LNCAP (cell line): Measurements from ENCODE around the gene SNURF.

Experiments
- TF ChIP-seq, protein P1 (sequence below): fragments of 450-650 bp; IDR thresholded peaks from 2 replicates; pipeline ENCODE4 v1.5.1; 2017; ENCODE audit warnings: mild to moderate bottlenecking

SNURF gene

DNA sequence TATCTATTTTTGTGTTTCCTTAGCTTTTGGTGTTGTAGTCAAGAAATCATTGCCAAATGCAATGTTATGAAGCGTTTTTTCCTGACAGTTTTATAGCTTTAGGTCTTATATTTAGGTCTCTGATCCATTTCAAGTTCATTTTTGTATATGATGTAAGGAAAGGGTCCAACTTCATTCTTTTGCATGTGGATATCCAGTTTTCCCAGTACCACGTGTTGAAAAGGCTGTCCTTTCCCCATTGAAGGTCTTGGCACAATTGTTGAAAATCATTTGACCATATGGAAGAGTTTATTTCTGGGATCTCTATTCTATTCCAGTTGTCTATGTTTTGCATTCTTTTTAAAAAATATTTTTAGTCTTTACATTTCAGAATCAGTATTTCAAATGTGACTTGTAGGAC is 14.6 kb upstream of the SNURF start:
- TF ChIP-seq, protein P1, sequence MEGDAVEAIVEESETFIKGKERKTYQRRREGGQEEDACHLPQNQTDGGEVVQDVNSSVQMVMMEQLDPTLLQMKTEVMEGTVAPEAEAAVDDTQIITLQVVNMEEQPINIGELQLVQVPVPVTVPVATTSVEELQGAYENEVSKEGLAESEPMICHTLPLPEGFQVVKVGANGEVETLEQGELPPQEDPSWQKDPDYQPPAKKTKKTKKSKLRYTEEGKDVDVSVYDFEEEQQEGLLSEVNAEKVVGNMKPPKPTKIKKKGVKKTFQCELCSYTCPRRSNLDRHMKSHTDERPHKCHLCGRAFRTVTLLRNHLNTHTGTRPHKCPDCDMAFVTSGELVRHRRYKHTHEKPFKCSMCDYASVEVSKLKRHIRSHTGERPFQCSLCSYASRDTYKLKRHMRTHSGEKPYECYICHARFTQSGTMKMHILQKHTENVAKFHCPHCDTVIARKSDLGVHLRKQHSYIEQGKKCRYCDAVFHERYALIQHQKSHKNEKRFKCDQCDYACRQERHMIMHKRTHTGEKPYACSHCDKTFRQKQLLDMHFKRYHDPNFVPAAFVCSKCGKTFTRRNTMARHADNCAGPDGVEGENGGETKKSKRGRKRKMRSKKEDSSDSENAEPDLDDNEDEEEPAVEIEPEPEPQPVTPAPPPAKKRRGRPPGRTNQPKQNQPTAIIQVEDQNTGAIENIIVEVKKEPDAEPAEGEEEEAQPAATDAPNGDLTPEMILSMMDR: no peak

DNA sequence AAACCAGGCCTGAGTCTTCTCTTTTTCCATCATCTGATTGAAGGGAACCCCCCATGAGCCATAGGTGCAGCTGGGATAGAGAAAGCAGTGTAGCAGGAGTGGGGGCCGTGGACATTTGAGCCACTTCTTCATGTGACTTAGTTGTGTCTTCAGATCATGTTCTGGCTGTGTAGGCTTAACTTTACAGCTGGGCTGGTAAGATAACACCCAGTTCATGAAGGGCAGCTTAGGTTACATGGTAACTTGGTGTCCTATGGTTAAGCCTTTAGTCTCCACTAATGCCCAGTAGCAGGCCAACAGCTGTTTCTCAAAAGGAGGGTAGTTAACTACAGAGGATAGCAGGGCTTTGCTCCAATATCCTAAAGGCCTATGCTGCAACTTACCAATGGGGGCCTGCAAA is 11.4 kb upstream of the SNURF start:
- TF ChIP-seq, protein P1: no peak

DNA sequence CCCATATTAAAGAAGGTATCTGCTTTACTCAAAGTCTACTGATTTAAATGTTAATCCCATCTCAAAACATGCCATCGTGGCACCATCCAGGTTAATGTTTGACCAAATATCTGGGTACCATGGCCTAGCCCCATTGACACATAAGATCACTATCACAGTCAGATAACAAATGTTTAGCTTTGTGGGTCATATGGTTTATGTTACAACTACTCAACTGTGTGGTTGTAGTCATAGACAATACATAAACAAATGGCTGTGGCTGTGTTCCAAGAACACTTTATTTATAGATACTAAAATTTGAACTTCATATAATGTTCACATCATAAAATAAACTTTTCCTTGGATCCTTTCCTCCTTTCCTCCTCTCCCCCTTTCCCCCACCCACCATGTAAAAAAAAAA is 9.8 kb upstream of the SNURF start:
- TF ChIP-seq, protein P1: no peak

DNA sequence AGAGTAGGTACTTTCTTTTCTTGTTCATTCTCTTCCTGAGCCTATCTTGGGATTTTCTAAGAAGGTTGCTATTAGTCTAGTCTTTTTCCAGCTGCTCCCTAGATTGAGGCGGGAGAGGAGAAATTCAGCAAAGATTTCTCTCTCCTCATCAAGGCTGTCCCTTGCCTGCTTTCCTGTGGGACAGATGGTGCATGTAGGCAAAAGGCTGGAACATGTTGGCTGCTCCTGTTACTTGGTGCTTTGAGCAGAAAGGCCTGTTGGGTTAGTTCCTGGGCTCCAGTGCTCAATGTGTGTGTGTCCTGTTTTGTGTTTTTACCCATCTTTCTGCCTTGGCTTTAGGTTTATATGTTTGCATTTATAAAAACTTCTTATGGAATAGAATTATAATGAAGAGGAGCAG is 9.1 kb upstream of the SNURF start:
- TF ChIP-seq, protein P1: no peak

DNA sequence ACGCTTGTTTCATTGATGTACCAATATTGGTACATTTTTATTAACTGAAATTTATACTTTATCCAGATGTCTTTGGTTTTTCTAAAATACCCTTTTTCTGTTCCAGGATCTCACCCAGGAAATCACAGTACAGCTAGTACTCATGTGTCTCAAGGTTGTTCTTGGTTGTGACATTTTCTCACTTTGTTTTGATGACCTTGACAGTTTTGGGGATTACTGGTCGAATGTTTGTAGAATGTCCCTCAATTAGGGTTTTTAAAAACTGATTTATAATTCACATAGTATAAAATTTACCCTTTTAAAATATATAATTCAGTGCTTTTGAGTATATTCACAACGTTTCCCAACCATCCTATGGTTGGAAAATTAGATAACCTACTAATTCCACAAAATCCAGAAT is 6.3 kb upstream of the SNURF start:
- TF ChIP-seq, protein P1: no peak

DNA sequence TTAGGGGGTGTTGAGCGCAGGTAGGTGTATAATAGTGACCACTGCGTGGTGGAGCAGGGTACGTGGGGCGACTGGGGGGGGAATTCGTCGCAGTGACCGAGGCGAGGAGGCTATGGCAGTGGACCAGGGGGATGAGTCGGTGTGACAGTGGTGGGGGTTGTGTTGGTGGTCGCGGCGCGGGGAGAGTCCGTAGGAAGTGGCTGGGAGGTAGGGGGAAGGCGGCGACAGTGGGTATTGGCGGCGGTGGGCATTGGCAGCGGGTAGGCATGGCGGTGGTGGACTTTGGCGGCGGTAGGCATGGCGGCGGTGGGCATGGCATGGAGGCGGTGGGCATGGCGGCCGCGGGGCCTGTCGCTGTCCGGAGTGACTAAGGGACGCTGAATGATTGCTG is 739 bp downstream of the SNURF start:
- TF ChIP-seq, protein P1: no peak

DNA sequence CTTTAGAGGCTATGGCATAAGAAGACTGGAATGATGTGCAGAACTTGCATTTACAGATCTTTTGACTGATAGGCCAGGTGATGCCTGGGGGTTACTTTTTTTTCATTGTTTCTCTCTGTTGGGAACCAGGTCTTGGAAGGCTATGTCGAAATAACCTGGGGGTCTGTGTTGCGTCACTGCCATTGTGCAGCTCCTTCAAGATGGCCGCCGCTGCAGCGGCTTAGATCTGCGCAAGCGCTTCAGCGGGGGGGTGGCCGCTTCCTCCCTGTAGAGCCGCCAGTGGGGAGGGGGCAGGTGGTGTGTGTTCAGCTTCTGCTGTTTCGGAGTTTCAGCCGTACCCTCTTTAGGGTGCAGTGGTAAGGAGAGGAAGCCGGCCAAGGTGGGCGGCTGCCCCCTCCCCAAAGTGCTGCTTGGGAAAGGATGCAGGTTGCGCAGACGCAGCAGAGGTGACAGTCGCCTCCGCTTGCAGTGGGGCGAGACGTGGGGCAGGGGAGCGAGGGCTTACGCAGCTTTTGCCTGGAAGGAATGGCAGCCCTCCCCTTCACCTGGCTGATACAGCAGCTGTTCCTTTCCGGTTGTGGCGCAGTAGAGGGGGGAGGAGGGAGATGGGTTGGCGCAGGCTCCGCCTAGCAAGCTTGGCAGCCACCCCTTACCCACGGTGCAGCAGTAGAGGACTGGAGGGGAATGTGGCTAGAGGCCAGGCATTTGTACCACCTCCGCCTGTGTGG is 1.5 kb downstream of the SNURF start:
- TF ChIP-seq, protein P1: no peak

DNA sequence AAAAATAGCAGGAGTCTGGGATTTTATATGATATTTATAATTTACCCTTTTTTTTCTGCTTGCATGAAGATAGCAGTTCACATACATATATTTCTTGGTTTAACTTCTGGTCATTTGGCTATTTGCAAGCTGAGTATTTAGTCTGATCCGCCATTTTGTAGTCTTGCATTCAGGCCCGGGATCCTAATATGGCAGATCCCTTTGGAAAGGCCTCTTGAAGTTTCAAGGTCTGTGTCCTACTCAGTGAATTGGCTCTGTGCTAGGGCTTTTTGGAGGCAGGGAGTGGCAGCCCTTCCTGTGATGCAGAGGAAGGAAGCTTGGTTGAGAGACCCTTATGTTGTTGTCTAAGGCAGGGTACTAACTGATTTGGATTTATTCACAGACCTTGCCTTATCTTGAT is 2.9 kb downstream of the SNURF start:
- TF ChIP-seq, protein P1: no peak
